Thoracic aorta (tissue), 2 donors: Measurements from ENCODE around the gene NTMT2. TPM values are rescaled to one million over a fixed set of nuclear protein-coding genes. Genes with fewer than 3 reads are reported as not detected.

ENCODE experiments used
- ATAC-seq: fragments of 150-250 bp; one replicate; pipeline ENCODE4 v1.8.0; 2017; ENCODE audit warnings: low read depth; ENCODE audit not compliant: insufficient number of reproducible peaks, low FRiP score
- DNase-seq: peaks from one replicate; pipeline ENCODE4 v3.0.0-alpha.2; 2020; ENCODE audit warnings: low spot score
- H3K27ac ChIP-seq, 2 donors: fragments of 200-600 bp; sonication (generic); 1 replicate in 1 of 2; 2 replicates in 1 of 2; pipeline ENCODE4 v1.5.1; 2016; ENCODE audit warnings: mild to moderate bottlenecking in 2 of 2, moderate library complexity in 2 of 2
- H3K27me3 ChIP-seq: fragments of 200-600 bp; sonication (generic); replicated peaks from 2 replicates; pipeline ENCODE4 v1.6.0; 2016; ENCODE audit warnings: mild to moderate bottlenecking; ENCODE audit not compliant: insufficient read depth
- H3K36me3 ChIP-seq: fragments of 200-600 bp; sonication (generic); one replicate; pipeline ENCODE4 v1.5.1; 2016
- H3K4me1 ChIP-seq, 2 donors: fragments of 200-600 bp; sonication (generic); 1 replicate in 1 of 2; 2 replicates in 1 of 2; pipeline versions ENCODE4 v1.5.1 to v1.6.0; 2016; ENCODE audit warnings: low read depth in 2 of 2, mild to moderate bottlenecking in 1 of 2; ENCODE audit not compliant: control insufficient read depth in 1 of 2
- H3K4me3 ChIP-seq: fragments of 200-600 bp; sonication (generic); 2 replicates; pipeline ENCODE4 v1.5.1; 2016; ENCODE audit warnings: mild to moderate bottlenecking
- H3K9me3 ChIP-seq: fragments of 200-600 bp; sonication (generic); 2 replicates; pipeline ENCODE4 v1.5.1; 2016
- CTCF ChIP-seq: fragments of 200-600 bp; sonication (generic); IDR thresholded peaks from one replicate; pipeline ENCODE4 v1.5.1; 2019; ENCODE audit warnings: antibody characterized with exemption
- total RNA-seq, 2 donors: library from RNA; depleted of rRNA; stranded (reverse); fragments of >200 nt; gene quantifications; one replicate each; pipeline versions ENCODE4 v1.1.0 to v1.2.3, GENCODE V29; 2016

Gene NTMT2
- total RNA-seq, 2 donors from 2014 or later: not detected

GRCh38 chr1:170203693-170204092 lies 57.9 kb downstream of the NTMT2 start:
- no peak for TF ChIP-seq CTCF
- ATAC-seq (no peak), DNase-seq (no peak)
- Histone ChIP-seq H3K9me3 (no peaks in the 10 kb centered on the region), H3K27me3 (no peaks in the 10 kb centered on the region), H3K4me1 (peaks cover 8 to 27% of the 10 kb centered on the region in 2 donors), H3K27ac (no peak overlapping the region), H3K4me3 (no peak overlapping the region), H3K36me3 (no peaks in the 10 kb centered on the region)

- no peak overlapping the region for H3K4me3 ChIP-seq
- peaks cover 5 to 23% of the 10 kb centered on the region in 2 donors for H3K4me1 ChIP-seq
- H3K9me3 ChIP-seq: no peaks in the 10 kb centered on the region
- TF ChIP-seq CTCF: no peak
- H3K27me3 ChIP-seq: no peaks in the 10 kb centered on the region
- DNase-seq (no peak), ATAC-seq (no peak)
- no peak overlapping the region for H3K27ac ChIP-seq
- H3K36me3 ChIP-seq: no peaks in the 10 kb centered on the region
Measured at GRCh38 chr1:170204121-170204520, 58.4 kb downstream of the NTMT2 start.

GRCh38 chr1:170205301-170205700 lies 59.5 kb downstream of the NTMT2 start:
- H3K4me1 ChIP-seq: peaks cover under 1 to 15% of the 10 kb centered on the region in 2 donors
- H3K4me3 ChIP-seq: no peak overlapping the region
- ATAC-seq (no peak), DNase-seq (no peak)
- TF ChIP-seq CTCF: no peak
- H3K36me3 ChIP-seq: no peaks in the 10 kb centered on the region
- no peak overlapping the region for H3K27ac ChIP-seq
- H3K27me3 ChIP-seq: no peaks in the 10 kb centered on the region
- H3K9me3 ChIP-seq: no peaks in the 10 kb centered on the region

- no peak for TF ChIP-seq CTCF
- Histone ChIP-seq H3K36me3 (no peaks in the 10 kb centered on the region), H3K4me1 (peaks cover 8 to 17% of the 10 kb centered on the region in 2 donors), H3K27ac (no peak overlapping the region), H3K4me3 (no peak overlapping the region), H3K9me3 (no peaks in the 10 kb centered on the region), H3K27me3 (no peaks in the 10 kb centered on the region)
- ATAC-seq: no peak
- no peak for DNase-seq
Measured at GRCh38 chr1:170209125-170209524, 63.4 kb downstream of the NTMT2 start.

- Histone ChIP-seq H3K27me3 (no peaks in the 10 kb centered on the region), H3K9me3 (no peaks in the 10 kb centered on the region), H3K4me1 (peaks cover 17 to 26% of the 10 kb centered on the region in 2 donors), H3K4me3 (no peak overlapping the region), H3K27ac (no peak overlapping the region), H3K36me3 (no peaks in the 10 kb centered on the region)
- ATAC-seq (no peak), DNase-seq (no peak)
- TF ChIP-seq CTCF: no peak
Measured at GRCh38 chr1:170210142-170210541, 64.4 kb downstream of the NTMT2 start.
